HEK293 (cell line): Measurements from ENCODE around the gene ATG4B.
A peak's percentile ranks its signal among the peaks of the same experiment; 100 is the strongest.

Experiments
- CTCF ChIA-PET: fragments of 350-600 bp; formaldehyde crosslinking; extraction: SDS; loops from one replicate; lab custom pipeline; 2021; ENCODE audit warnings: antibody characterized with exemption; lab: Yijun Ruan, JAX
- POLR2A ChIA-PET: fragments of 300-600 bp; formaldehyde crosslinking; extraction: SDS; loops from one replicate; lab custom pipeline; 2020; ENCODE audit warnings: antibody characterized with exemption, inconsistent platforms; lab: Yijun Ruan, JAX
- H3K27ac ChIP-seq: fragments of 200-500 bp; sonication (Bioruptor generic); 2 replicates; pipeline ENCODE4 v1.5.1; 2014; ENCODE audit warnings: low read depth, low read length, control low read depth, inconsistent platforms; ENCODE audit errors: extremely low read depth
- H3K36me3 ChIP-seq, 2 experiments: fragments of 200-500 bp in 1 of 2; sonication (Bioruptor generic) in 1 of 2; 1 replicate in 1 of 2; 2 replicates in 1 of 2; pipeline ENCODE4 v1.5.1; 2014 to 2017; ENCODE audit warnings: inconsistent platforms in 2 of 2, low read length in 2 of 2; ENCODE audit not compliant: control insufficient read depth in 2 of 2, insufficient read depth in 1 of 2
- H3K4me1 ChIP-seq: fragments of 200-500 bp; sonication (Bioruptor generic); 2 replicates; pipeline ENCODE4 v1.5.1; 2014; ENCODE audit warnings: mild to moderate bottlenecking, low read length, inconsistent platforms; ENCODE audit not compliant: control insufficient read depth, insufficient read depth
- H3K4me3 ChIP-seq: 2 replicates; pipeline ENCODE4 v1.5.1; 2011; ENCODE audit warnings: low read depth, mild to moderate bottlenecking, control low read depth, low read length, moderate library complexity
- H3K9me3 ChIP-seq: fragments of 200-500 bp; sonication (Bioruptor generic); 2 replicates; pipeline ENCODE4 v1.5.1; 2014; ENCODE audit warnings: low read depth, low read length, inconsistent platforms; ENCODE audit not compliant: control insufficient read depth, insufficient read depth
- HOXA7 ChIP-seq: sonication (generic); formaldehyde crosslinking; IDR thresholded peaks from 2 replicates; pipeline ENCODE4 v1.8.1; 2022; ENCODE audit warnings: missing genetic modification reagents, borderline replicate concordance
- KLF7 ChIP-seq: fragments of 450-650 bp; formaldehyde crosslinking; IDR thresholded peaks from 2 replicates; pipeline ENCODE4 v1.5.1; 2016; ENCODE audit warnings: missing biosample characterization, missing genetic modification characterization, borderline replicate concordance
- SETDB1 ChIP-seq: IDR thresholded peaks from one replicate; pipeline ENCODE4 v1.6.1; 2017; ENCODE audit warnings: mild to moderate bottlenecking, low read length, moderate library complexity, mixed read lengths; ENCODE audit not compliant: insufficient read length
- ZBTB20 ChIP-seq: fragments of 450-650 bp; formaldehyde crosslinking; IDR thresholded peaks from 2 replicates; pipeline ENCODE4 v1.5.1; 2016; ENCODE audit warnings: missing biosample characterization, missing genetic modification characterization
- ZNF175 ChIP-seq: fragments of 450-650 bp; formaldehyde crosslinking; IDR thresholded peaks from 2 replicates; pipeline ENCODE4 v1.5.1; 2016; ENCODE audit warnings: missing biosample characterization, missing genetic modification characterization
- ZNF48 ChIP-seq: fragments of 450-650 bp; formaldehyde crosslinking; IDR thresholded peaks from 2 replicates; pipeline ENCODE4 v1.5.1; 2016; ENCODE audit warnings: missing biosample characterization, missing genetic modification characterization
- ZNF510 ChIP-seq: fragments of 450-650 bp; formaldehyde crosslinking; IDR thresholded peaks from 2 replicates; pipeline ENCODE4 v1.5.1; 2018; ENCODE audit warnings: mild to moderate bottlenecking, missing genetic modification characterization, missing biosample characterization; ENCODE audit not compliant: insufficient replicate concordance
- ZNF626 ChIP-seq: fragments of 450-650 bp; sonication (Bioruptor Pico); formaldehyde crosslinking; IDR thresholded peaks from 2 replicates; pipeline ENCODE4 v1.5.1; 2018; ENCODE audit warnings: missing biosample characterization, missing genetic modification characterization, inconsistent platforms
- ZNF677 ChIP-seq: fragments of 450-650 bp; IDR thresholded peaks from 2 replicates; pipeline ENCODE4 v1.5.0; 2018; ENCODE audit warnings: missing biosample characterization, mild to moderate bottlenecking, missing genetic modification characterization, moderate library complexity
- ZNF747 ChIP-seq: fragments of 450-650 bp; formaldehyde crosslinking; IDR thresholded peaks from 2 replicates; pipeline ENCODE4 v1.5.1; 2016; ENCODE audit warnings: missing biosample characterization, missing genetic modification characterization
- ZNF76 ChIP-seq: fragments of 450-650 bp; formaldehyde crosslinking; IDR thresholded peaks from 2 replicates; pipeline ENCODE4; 2016; ENCODE audit warnings: low read depth, missing biosample characterization, missing genetic modification characterization, borderline replicate concordance
- ZNF837 ChIP-seq: fragments of 450-650 bp; formaldehyde crosslinking; IDR thresholded peaks from 2 replicates; pipeline ENCODE4 v1.5.1; 2016; ENCODE audit warnings: missing biosample characterization, missing genetic modification characterization
- TF ChIP-seq, protein P1 (sequence below): fragments of 450-650 bp; formaldehyde crosslinking; IDR thresholded peaks from 2 replicates; pipeline ENCODE4 v1.5.1; 2016; ENCODE audit warnings: missing biosample characterization, missing genetic modification characterization
- TF ChIP-seq, protein P2 (sequence below): fragments of 450-650 bp; formaldehyde crosslinking; conservative IDR thresholded peaks from 2 replicates; pipeline ENCODE4 v1.5.1; 2016; ENCODE audit warnings: low read depth, missing biosample characterization, missing genetic modification characterization
- TF ChIP-seq, protein P3 (sequence below): fragments of 450-650 bp; formaldehyde crosslinking; IDR thresholded peaks from 2 replicates; pipeline ENCODE4 v1.5.1; 2016; ENCODE audit warnings: missing biosample characterization, missing genetic modification characterization, low read depth
- TF ChIP-seq, protein P4 (sequence below): fragments of 450-650 bp; formaldehyde crosslinking; IDR thresholded peaks from 2 replicates; pipeline ENCODE4 v1.5.1; 2016; ENCODE audit warnings: missing biosample characterization, missing genetic modification characterization
- TF ChIP-seq, protein P5 (sequence below): fragments of 450-650 bp; formaldehyde crosslinking; IDR thresholded peaks from 2 replicates; pipeline ENCODE4 v1.5.1; 2017; ENCODE audit warnings: missing biosample characterization, missing genetic modification characterization
- TF ChIP-seq, protein P6 (sequence below): fragments of 450-650 bp; formaldehyde crosslinking; IDR thresholded peaks from 2 replicates; pipeline ENCODE4 v1.5.1; 2016; ENCODE audit warnings: missing biosample characterization, missing genetic modification characterization, low read depth
- TF ChIP-seq, protein P7 (sequence below): fragments of 450-650 bp; formaldehyde crosslinking; IDR thresholded peaks from 2 replicates; pipeline ENCODE4 v1.5.1; 2017; ENCODE audit warnings: missing biosample characterization, missing genetic modification characterization

Gene ATG4B

DNA sequence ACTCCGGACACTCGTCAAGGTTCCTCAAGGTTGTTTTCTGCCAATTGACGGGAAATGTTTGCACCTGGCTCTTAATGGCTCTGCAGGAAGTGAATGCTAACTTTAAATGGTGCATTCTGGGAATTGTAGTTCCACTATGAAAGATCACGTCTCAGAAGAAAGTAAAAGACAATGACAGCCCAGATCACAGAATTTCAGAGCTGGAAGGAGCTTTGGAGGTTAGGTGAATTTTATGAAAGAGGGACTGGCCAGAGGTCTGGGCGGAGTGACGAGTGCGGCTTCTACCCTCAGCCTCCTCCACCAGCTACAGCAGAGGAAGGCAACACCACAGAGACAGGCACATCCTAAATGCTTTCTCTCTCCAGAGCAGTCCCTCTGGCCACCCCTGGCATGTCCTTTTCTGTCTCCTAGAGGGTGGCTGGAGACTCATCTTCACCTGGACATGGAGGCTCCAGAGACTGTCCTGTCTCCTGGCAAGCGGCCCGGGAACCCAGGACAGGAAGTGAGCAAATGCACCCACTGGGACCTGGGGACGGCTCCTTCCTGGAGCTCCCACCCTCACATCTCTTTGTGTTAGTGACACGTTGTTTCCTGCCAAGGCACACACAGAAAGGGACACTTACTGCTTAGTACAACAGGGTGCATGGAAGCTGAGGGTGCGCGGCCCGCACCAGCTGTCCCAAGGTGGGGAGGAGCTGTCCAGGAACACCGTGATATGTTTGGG is 19.9 kb upstream of the ATG4B start:
- H3K4me1 ChIP-seq: peaks cover 4% of the 10 kb centered on the region
- peaks cover 8 to 23% of the 10 kb centered on the region in 2 experiments; a peak in 2 of 3 replicates for H3K36me3 ChIP-seq
- no peak overlapping the region for H3K27ac ChIP-seq
- no peaks in the 10 kb centered on the region for H3K9me3 ChIP-seq
- no peak overlapping the region for H3K4me3 ChIP-seq
- ChIA-PET POLR2A (interaction anchor here (0.5 kb wide), 1 partner anchor 227 kb away, joined by 6 read pairs; no protein-coding TSS in a partner anchor), CTCF (interaction anchor here (0.7 kb wide), 1 partner anchor 289 kb away, joined by 3 read pairs; no protein-coding TSS in a partner anchor)
- TF ChIP-seq ZNF837: no peak
- no peak for TF ChIP-seq ZNF510 (tag by site-specific recombination)
- no peak for TF ChIP-seq ZNF48
- TF ChIP-seq KLF7 (tag by site-specific recombination): no peak
- TF ChIP-seq, protein P1, sequence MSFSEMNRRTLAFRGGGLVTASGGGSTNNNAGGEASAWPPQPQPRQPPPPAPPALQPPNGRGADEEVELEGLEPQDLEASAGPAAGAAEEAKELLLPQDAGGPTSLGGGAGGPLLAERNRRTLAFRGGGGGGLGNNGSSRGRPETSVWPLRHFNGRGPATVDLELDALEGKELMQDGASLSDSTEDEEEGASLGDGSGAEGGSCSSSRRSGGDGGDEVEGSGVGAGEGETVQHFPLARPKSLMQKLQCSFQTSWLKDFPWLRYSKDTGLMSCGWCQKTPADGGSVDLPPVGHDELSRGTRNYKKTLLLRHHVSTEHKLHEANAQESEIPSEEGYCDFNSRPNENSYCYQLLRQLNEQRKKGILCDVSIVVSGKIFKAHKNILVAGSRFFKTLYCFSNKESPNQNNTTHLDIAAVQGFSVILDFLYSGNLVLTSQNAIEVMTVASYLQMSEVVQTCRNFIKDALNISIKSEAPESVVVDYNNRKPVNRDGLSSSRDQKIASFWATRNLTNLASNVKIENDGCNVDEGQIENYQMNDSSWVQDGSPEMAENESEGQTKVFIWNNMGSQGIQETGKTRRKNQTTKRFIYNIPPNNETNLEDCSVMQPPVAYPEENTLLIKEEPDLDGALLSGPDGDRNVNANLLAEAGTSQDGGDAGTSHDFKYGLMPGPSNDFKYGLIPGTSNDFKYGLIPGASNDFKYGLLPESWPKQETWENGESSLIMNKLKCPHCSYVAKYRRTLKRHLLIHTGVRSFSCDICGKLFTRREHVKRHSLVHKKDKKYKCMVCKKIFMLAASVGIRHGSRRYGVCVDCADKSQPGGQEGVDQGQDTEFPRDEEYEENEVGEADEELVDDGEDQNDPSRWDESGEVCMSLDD (tag by site-specific recombination): no peak
- TF ChIP-seq, protein P2, sequence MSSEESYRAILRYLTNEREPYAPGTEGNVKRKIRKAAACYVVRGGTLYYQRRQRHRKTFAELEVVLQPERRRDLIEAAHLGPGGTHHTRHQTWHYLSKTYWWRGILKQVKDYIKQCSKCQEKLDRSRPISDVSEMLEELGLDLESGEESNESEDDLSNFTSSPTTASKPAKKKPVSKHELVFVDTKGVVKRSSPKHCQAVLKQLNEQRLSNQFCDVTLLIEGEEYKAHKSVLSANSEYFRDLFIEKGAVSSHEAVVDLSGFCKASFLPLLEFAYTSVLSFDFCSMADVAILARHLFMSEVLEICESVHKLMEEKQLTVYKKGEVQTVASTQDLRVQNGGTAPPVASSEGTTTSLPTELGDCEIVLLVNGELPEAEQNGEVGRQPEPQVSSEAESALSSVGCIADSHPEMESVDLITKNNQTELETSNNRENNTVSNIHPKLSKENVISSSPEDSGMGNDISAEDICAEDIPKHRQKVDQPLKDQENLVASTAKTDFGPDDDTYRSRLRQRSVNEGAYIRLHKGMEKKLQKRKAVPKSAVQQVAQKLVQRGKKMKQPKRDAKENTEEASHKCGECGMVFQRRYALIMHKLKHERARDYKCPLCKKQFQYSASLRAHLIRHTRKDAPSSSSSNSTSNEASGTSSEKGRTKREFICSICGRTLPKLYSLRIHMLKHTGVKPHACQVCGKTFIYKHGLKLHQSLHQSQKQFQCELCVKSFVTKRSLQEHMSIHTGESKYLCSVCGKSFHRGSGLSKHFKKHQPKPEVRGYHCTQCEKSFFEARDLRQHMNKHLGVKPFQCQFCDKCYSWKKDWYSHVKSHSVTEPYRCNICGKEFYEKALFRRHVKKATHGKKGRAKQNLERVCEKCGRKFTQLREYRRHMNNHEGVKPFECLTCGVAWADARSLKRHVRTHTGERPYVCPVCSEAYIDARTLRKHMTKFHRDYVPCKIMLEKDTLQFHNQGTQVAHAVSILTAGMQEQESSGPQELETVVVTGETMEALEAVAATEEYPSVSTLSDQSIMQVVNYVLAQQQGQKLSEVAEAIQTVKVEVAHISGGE (tag by site-specific recombination): no peak
- no peak for TF ChIP-seq ZNF175 (tag by site-specific recombination)
- TF ChIP-seq, protein P3, sequence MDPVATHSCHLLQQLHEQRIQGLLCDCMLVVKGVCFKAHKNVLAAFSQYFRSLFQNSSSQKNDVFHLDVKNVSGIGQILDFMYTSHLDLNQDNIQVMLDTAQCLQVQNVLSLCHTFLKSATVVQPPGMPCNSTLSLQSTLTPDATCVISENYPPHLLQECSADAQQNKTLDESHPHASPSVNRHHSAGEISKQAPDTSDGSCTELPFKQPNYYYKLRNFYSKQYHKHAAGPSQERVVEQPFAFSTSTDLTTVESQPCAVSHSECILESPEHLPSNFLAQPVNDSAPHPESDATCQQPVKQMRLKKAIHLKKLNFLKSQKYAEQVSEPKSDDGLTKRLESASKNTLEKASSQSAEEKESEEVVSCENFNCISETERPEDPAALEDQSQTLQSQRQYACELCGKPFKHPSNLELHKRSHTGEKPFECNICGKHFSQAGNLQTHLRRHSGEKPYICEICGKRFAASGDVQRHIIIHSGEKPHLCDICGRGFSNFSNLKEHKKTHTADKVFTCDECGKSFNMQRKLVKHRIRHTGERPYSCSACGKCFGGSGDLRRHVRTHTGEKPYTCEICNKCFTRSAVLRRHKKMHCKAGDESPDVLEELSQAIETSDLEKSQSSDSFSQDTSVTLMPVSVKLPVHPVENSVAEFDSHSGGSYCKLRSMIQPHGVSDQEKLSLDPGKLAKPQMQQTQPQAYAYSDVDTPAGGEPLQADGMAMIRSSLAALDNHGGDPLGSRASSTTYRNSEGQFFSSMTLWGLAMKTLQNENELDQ (tag by site-specific recombination): no peak
- no peak for TF ChIP-seq ZNF626 (tag by site-specific recombination)
- TF ChIP-seq ZNF677: no peak
- TF ChIP-seq ZNF76: peak; percentile 56; the same call in 1 of the 2 replicates
- TF ChIP-seq ZBTB20 (tag by site-specific recombination): no peak
- TF ChIP-seq HOXA7: no peak
- TF ChIP-seq, protein P4, sequence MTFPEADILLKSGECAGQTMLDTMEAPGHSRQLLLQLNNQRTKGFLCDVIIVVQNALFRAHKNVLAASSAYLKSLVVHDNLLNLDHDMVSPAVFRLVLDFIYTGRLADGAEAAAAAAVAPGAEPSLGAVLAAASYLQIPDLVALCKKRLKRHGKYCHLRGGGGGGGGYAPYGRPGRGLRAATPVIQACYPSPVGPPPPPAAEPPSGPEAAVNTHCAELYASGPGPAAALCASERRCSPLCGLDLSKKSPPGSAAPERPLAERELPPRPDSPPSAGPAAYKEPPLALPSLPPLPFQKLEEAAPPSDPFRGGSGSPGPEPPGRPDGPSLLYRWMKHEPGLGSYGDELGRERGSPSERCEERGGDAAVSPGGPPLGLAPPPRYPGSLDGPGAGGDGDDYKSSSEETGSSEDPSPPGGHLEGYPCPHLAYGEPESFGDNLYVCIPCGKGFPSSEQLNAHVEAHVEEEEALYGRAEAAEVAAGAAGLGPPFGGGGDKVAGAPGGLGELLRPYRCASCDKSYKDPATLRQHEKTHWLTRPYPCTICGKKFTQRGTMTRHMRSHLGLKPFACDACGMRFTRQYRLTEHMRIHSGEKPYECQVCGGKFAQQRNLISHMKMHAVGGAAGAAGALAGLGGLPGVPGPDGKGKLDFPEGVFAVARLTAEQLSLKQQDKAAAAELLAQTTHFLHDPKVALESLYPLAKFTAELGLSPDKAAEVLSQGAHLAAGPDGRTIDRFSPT (tag by site-specific recombination): no peak
- TF ChIP-seq, protein P5, sequence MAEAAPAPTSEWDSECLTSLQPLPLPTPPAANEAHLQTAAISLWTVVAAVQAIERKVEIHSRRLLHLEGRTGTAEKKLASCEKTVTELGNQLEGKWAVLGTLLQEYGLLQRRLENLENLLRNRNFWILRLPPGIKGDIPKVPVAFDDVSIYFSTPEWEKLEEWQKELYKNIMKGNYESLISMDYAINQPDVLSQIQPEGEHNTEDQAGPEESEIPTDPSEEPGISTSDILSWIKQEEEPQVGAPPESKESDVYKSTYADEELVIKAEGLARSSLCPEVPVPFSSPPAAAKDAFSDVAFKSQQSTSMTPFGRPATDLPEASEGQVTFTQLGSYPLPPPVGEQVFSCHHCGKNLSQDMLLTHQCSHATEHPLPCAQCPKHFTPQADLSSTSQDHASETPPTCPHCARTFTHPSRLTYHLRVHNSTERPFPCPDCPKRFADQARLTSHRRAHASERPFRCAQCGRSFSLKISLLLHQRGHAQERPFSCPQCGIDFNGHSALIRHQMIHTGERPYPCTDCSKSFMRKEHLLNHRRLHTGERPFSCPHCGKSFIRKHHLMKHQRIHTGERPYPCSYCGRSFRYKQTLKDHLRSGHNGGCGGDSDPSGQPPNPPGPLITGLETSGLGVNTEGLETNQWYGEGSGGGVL: no peak
- TF ChIP-seq, protein P6, sequence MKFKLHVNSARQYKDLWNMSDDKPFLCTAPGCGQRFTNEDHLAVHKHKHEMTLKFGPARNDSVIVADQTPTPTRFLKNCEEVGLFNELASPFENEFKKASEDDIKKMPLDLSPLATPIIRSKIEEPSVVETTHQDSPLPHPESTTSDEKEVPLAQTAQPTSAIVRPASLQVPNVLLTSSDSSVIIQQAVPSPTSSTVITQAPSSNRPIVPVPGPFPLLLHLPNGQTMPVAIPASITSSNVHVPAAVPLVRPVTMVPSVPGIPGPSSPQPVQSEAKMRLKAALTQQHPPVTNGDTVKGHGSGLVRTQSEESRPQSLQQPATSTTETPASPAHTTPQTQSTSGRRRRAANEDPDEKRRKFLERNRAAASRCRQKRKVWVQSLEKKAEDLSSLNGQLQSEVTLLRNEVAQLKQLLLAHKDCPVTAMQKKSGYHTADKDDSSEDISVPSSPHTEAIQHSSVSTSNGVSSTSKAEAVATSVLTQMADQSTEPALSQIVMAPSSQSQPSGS: no peak
- no peak for TF ChIP-seq ZNF747 (tag by site-specific recombination)
- TF ChIP-seq, protein P7, sequence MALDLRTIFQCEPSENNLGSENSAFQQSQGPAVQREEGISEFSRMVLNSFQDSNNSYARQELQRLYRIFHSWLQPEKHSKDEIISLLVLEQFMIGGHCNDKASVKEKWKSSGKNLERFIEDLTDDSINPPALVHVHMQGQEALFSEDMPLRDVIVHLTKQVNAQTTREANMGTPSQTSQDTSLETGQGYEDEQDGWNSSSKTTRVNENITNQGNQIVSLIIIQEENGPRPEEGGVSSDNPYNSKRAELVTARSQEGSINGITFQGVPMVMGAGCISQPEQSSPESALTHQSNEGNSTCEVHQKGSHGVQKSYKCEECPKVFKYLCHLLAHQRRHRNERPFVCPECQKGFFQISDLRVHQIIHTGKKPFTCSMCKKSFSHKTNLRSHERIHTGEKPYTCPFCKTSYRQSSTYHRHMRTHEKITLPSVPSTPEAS (tag by site-specific recombination): no peak
- TF ChIP-seq SETDB1: no peak
